Central memory CD4-positive, alpha-beta T cell (primary cell): ENCODE data around the gene CCDC24.

Source experiments
- DNase-seq: peaks from one replicate; pipeline ENCODE4 v3.0.0; 2022

Gene CCDC24

DNA sequence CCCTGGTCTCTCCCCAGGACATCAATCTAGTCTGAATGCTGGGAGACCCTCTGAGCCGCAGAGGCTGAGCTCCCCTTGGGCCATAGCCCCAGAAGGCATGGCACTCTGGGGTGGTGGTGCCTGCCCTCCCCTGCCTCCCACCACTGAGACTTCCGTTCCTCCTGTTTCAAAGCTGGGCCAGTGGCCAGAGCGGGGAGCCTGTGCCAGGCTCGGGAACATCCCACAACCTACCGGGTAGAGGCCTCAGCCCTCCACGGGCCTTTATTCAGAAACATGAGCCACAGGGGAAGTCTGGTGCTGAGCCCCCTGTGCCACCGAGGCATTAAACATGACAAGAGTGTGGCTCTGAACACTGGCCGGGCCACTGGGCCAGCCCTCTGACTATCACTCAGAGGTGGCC lies 8.1 kb downstream of the CCDC24 start:
- DNase-seq, result no peak

DNA sequence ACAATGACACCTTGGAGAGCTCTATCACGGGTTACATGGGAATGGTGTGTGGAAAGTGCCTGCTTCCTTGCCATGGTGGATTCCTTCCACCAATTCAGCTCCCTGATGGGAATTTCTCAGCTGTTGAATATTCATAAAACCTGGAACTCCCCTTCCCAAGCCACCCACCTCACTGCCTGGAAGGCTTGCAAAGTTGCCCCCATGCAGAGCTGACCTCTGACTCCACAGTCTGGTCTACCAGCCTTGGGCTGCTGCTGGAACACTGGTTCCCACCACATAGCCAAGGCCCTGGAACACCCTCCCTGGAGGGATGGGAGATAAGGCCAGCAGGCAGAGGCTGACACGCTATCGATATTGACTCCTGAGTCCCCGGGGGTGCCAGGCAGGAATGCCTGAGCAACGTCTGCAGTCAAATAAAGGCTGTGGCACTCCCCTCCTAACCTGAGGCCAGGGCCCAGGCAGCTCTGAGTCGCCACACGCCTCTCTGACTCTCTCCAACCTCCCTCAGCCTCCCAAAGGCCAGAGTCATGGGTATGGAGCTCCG lies 8.8 kb downstream of the CCDC24 start:
- DNase-seq, result no peak

DNA sequence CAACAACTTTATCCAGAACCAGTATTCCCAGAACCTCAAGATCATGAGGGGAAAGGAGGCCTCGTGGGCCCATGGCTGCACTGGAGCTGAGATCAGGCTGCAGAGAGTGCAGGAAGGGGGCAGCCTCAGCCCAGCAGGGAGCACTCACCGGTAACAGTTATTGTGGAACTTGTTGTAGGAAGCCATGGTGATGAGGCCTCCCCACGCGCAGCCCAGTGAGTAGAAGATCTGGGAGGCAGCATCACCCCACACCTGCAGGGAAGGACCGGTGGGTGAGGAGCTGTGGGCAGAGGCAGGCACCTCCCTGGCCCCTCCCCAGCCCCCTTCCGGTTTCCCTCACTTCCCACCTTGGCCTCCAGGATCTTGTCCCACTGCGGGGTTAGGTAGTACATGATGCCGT lies 10.8 kb downstream of the CCDC24 start:
- DNase-seq, result no peak

DNA sequence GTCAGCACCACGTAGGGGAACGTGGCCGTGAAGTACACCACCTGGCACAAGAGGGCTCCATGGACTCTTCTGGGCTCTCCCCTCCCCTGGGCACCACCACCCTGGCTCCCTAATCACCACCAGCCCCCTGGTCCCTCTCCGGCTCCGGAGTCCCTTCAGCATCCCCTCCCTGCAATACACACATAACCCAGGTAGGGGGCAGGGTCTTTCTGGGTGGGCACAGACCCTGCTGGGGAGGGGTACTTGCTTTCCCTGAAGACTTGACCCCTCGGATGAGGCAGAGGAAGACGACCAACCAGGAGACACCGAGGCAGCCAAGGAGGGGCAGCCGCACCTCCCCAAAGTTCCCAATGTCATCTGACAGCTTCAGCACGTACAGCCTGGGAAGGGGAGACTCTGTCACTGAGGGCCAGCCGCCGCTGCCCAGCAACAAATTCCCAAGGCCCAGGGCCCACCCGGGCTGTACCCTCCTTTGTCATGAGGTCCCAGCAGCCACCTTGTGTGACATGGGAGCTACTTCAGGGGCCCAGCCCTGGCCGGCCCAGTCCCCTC lies 11.3 kb downstream of the CCDC24 start:
- DNase-seq, result no peak

DNA sequence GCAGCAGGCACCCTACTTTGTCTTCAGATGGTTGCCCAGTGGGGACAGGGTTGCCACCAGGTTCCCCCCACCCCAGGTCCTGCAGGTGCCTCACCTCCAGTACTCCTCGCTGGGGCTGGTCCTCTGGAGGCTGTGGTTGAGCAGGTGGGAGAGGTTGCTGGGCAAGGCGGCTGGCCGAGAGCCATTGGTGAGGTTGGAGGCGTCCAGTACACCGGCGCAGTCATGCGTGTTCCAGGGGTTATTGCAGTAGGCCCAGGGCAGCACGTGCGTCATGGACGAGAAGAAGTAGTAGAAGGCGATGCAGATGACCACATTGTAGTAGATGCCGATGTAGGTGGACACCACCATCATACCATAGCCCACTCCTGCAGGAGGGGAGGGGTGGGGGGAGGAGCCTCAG lies 16.9 kb downstream of the CCDC24 start:
- no peak for DNase-seq

DNA sequence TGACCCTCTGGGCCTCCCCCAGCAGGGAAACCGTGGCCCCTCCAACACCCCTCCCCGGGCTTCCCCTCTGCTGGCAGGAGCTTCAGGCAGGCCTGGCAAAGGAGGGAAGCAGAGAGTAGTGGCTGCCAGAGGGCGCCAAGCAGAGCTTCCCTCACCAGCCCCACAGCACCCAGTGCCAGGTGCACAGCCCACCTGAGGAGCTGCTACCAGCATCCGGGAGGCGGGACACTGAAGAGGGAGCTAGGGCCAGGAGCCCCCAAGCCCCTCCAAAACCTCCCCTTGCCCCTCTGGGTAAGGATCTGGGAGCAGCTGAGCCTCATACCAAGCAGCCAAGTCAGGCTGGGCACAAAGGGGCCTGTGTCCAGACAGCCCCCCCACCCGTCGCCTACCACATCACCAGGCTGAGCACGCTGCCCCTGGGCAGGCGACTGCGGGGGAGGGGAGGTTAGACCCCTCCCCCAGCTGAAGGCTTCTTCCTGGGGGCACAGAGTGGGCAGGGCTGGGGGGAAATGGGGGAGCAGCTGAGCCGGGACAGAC lies 19.6 kb downstream of the CCDC24 start:
- no peak for DNase-seq

DNA sequence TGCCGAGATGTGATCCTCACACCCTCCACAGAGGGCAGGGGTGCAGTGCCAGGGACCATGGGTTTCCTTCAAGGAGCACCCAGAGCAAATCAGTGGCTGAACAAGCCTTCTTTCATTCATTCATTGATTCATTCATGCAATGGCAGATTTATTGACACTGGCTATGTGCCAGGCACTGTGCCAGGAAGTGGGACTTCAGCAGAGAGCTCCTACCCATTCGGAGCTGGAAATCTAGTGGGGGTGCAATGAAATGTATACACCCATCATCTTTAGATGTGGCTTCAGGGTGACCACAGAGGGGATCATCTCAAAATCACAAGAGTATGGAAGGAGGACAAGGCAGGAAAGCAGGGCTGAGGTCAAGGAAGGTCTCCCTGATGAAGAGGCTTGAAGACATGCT lies 21.0 kb downstream of the CCDC24 start:
- DNase-seq, result no peak

DNA sequence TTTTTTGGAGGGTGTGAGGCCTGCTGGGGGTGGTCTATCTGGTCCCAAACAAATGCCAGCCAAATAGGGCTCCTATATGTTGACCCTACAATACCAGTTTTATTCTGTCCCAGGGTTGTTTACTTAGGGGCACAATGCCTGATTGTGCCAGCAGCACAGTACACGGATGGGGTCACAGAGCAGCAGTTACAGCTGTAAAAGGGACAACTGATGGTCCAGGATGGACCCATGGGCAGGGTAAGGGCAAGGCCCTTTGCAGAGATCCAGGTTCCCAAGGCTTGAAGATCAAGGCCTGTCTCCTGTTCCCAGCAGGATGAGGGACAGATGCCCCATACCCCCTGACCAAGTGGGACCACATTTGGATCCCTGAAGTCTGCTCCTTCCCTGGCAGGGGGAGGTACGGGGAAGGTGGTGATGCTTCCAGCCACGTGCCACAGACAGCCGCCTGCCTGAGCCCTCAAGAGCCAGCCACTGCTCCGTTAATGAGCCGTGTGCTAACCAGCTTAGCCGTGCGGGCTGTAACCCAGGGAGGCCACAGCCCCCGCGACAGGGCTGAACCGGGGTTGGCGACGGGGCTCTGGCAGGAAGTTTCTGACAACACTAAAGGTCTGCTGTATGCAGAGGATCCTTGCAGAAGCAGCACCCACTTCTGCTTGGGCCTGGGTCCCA lies 21.7 kb downstream of the CCDC24 start:
- no peak for DNase-seq

DNA sequence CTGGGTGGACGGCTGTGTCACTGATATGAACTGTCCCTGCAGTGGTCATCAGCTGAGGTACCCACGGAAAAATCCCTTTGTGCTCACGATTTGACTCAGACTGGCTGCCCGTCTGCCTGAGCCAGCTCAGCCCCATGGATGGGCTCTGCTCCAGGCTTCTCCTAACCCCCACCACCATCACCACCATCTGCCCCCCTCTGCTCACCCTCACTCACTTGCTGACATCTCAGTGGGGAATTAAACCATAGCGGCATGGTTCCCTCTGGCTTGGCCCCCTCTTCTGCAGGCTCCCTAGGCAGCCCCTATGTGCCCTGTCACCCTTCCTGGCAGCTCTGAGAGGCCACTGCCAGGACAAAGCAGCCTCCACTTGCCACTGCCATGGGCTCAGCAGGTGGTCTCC lies 22.6 kb downstream of the CCDC24 start:
- no peak for DNase-seq

DNA sequence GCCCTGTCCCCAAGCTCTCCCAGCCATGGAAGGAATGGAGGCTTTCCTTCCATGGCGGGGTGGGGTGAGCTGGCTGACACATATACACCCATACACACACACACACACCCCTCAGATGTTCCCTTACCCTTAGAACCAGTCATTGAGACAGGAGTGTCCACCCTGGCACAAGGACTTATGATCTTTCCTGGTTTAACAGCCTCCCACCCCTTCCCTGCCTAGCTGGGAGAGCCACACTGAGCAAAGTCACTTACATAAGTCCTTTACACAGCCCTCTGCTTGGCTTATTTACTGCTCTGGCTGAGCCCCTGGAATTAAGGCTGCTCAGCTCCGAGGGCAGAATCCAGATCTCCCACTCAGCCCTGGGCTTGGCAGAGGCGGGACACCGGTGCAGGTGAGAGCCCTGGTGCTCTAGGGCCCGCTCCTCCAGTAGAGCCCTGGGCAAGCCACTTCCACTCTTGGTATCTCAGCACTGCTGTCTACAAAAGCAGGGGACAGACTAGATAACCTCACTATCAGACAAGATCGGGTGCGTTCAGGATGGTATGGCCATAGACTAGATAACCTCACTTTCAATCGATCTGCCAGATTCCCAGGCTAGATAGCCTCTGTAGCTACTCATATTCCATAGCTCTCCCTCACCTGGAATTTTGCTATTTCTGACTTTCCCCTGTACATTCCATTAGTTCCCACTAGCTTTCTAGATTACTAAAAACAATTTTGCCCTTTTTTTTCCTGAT lies 23.1 kb downstream of the CCDC24 start:
- no peak for DNase-seq

DNA sequence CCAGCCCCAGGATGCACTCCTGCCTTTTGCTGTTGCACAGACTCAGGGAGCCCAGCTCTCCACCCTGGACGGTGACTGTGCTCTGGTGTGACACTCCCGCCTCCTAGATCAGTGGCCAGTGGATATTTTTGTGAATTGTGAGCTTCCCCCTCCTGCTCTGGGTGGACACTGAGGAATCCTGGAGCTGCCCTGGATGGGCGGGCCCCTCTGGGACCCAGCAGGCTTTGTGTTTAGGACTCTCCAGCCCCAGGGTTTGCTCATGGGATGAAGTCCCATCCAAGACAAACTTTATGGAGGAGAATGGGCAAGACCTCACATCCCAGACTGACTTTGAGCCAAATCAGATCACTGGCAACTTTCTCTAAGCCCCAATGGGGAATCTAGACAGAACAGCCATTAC lies 23.8 kb downstream of the CCDC24 start:
- no peak for DNase-seq

DNA sequence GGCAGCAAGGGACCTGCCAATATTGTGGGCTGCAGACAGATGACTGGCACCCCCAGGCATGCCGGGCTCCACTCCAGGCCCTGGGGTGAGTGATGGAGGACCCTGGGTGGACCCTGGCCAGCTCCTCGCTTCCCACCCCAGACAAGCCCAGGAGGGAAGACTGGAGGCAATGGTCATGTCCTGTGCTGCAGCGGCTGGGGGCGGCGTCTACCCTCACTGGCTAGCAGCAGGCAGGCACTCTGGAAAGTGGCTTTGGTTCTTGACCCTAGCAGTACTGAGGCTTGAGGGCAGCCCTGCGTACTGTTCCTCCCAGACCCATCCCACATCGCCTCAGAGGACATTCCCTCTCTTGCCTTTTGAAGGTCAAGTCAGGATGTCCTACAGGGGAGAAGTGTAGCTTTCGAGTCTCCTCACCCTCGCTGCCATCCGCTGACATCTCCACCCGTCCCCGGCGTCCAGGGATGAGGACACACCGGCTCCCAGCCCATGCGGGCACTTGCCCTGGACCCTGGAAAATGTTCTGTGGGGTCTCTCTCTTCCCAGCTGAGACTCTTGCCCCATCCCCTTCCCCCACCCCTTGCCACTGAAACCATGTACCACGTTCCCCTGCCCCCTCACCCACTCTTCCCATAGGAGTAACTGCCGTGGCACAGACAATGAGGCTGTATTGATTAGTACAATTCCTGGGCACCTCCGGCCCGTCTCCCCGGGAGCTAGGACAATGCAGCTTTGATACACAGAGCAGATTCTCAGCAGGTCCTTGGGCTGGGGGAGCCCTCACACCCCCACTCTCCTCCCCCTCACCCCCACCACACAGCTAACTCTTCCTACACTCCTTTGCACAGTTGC lies 24.9 kb downstream of the CCDC24 start:
- DNase-seq, result no peak

DNA sequence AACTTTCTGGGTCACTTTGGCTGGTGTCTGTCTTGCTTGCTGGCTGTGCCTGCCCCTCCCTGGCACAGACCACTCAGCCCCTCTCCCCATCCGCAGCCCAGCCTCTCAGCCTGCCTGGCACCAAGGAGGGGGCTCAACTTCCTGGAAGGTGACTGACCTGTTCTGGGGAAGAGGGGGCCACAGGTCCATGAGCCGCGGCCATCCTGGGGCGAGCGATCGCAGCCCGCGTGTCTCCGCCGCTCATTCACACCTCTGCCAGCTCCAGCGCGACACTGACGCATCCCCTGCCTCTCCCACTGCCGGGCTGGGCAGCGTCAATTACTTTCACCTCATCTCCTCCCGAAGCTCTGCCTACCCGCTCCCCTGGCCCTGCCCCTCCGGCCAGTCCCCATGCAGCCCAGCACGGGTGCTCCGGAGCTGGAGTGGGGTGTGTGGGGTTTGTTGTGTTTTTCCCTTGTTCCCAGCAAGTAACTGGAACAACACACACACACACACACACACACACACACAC lies 25.5 kb downstream of the CCDC24 start:
- DNase-seq, result no peak

DNA sequence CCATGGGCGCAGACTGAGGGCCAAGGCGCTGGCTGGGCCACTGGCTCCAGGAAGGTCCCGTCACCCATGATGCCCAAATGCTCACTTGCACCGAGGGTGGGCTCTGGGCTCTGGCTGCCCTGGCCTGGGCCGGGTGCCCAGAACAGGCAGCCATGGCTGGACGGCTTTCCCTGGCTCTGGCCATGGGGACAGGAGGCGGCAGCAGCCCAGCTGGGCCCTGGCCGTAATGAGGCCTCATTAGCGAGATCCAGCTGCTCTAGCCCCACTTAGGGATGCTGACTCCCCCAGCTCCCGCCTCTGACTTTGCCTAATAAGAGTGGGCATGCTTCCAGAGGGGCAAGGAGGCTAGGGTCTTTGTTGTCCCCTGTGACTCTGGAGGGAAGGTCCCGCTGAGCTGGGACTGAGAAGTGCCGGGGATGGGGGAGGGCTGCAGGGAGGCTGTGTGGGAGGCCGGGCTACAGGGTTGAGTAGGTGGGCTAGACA lies 28.1 kb downstream of the CCDC24 start:
- DNase-seq, result no peak

DNA sequence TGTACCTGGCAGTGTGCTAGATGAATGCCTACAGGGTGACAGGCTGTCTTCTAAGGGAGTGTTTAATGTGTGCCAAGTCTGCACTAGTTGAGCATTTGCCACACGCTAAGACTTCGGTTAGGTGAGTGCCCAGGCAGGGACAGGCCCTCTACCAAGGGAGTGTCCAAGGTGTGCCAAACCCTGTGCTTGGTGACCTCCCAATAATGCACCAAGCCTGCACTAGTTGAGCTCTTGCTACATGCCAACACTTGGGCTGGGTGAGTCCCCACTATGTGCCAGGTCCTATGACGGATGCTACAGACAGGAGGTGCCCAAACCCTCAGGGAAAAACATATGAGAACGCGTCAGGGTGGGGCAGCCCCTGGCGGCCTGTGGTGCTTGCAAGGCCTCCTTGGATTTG lies 29.1 kb downstream of the CCDC24 start:
- no peak for DNase-seq

DNA sequence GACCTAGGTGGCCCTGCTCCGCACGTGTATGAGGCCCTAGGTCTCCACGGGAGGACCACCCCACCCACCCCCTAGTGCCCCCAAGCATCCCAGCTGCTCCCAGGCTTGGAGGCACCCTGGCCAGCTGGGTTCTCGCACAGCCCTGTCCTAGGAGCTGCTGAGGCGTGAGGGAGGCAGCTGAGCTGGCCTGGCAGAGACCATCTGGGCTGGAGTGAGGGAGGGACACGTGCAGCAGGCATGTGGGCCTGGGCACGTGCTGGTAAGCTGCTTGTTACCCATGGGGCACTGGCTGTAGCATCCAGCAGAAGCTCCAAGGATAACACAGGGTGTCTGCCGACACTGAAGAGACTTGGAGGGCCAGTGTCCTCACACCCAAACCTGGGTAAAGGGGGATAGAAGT lies 29.8 kb downstream of the CCDC24 start:
- DNase-seq, result no peak

DNA sequence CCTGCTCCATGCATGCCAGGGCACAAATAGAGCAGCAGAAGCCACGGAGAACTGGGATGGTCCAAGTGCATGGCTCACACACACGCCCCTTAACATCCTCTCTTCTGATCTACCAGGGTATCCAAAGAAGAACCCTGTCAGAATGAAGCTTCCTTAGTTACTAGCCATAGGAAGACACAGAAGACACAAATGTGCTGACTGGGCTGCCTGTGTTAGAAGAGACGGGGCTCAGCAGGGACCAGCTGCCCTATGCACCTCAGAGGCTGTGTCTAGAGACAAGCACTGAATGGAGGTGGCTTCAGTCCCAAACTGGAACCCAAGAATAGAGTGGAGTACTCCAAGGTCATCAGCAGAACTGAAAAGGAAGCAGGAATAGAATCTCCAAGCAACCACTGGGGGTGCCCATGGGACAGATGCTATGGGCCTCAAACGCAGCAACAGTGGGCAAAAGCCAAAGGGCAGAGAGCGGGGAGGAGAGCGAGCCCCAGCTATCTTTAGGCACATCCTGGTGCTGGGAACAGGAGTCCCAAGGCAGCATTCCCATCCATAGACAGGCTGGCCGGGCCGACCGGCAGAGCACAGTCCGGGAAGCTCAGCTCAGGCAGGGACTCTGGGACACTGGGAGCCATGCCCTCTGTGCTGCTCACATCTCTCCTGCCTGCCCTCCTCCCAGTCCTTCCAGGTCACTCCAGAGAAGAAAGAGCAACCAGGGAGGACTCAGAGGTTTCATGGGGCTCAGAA lies 30.4 kb downstream of the CCDC24 start:
- DNase-seq, result no peak

DNA sequence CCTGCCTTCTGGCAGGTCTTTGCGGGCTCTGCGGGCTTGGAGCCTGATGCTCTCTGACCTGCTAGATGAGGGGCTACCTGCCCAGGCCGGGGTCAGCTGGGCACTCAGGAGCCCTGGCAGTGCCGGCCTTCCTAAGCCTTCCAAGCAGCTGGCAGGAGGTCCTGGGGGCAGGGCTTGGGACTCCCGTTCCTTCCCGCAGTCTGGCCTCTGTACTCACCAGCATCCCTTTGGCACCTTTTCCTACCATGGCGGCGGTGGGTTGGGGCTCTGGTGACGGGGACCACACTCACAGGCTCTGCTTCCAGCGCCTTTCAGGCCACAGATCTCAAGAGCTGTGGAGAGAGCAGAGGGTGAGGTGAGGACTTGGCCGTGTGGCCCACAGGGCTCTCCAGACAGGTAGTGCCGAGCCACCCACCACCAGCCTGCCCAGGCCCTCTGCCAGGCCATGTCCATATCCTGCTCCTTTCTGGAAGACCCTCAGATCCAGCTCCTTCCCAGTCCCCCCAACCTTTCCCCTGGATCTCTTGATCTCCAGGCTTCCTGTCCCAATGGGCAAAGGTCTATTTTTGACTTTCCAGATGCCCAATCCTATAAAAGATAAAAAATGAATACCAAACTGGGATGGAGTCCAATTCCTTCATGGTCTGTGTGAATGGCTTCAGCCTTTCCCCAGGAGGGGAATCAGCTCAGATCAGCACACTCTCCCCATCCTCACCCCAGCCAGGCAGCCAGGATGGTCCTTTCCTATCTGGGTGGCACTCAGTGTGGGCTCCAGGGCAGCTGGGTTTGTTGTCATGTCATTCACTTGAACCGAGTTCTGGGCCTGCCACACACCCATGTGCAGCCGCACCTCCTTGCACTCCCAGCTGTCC lies 32.9 kb downstream of the CCDC24 start:
- DNase-seq, result no peak

DNA sequence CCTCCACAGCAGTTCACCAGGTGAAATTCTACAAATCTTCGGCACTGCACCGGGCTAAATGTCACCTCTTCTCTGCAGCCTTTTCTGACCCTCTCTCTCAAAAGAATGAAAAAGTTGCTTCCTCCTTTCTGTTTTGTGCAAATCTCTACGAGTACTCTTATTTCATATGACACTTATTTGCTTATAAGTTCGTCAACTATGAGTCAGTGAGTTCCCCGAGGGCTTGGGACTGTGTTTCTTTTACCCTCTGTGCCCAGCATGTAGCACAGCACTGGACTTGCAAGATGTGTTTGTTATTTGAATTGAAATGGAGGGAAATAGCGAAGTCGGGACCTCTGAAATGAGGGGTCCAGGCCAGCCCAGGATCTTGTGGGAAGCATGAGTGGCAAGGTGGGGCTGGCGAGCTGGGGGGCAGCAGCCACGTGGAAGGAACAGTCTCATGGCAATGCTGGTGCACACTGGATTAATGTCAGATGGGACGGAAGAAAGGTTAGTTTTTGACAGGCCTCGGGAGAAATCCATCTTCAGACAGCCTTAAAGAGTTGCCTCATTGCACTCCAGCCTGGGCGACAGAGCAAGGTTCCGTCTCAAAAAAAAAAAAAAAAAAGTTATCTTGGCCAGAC lies 33.6 kb downstream of the CCDC24 start:
- no peak for DNase-seq

DNA sequence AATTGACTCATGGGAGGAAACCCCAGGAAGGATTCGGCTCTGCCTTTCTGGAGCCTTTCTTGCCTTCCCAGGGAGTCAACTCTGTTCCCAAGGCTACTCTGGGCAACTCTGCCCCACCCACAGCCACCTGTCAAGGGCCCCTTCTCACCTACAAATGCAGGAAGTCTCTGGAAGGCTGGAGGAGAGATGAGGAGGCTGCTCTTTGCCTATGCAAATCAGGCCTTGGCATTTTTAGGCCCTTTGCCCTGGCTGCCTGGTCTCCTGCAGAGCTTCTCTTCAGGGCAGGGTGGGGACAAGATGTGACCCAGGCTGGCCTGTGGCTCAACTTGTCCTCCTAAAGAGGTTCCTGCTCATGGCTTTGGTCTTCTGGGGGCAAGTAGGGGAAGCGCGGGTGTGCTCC lies 34.4 kb downstream of the CCDC24 start:
- DNase-seq, result no peak
